GM18502 (cell line): Measurements from ENCODE around the gene LYL1.

Experiments used
- ATAC-seq: cut with Tn5 transposase; IDR thresholded peaks from one replicate; pipeline ENCODE4 v1.9.1; 2021; ENCODE audit warnings: mild to moderate bottlenecking; ENCODE audit not compliant: unreplicated experiment, poor library complexity

Gene LYL1

DNA sequence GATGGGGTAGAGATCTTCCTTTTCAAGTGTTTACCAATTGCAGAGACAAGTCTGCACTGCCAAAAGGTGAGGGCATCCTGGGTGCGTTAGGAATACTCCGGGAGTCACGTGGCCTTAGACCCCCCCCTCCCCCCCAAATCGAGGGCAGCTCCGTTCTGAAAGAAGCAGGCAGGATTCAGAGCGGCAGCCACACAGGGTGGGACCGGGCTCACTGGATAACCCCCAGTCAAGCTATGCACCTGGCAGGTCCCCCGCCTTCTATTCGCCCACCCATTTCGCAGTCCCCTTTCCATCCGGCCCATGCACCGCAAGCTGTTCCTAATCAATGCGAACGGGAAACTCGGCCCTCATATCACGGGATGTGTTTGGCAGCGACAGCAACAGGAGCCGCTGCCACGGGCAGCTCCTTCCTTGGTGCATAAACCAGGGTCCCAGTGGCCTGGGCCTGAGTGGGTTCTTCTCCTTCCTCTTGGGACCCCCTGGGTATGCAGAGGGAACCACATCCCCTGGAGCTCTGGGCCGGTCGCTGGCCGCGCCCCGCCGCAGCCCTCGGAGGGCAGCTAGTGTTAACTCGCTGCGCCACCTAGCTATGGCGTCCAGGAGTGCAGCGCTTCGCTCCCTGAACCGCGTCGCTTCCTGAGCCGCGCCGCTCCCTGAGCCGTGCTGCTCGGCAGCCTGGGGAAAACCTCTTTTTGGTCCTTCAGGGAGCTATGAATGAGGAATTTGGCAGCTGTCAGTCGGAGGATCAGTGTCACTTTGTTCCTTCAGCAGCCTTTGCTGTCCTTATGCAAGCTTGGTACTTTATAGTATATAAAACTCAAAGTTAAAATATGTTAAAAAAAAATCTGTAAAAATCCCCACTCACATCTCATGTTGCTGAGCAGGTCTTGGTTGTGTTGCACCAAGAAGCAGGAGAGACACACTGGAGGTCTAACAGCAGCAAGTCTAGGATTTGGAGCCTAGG is 41.4 kb downstream of the LYL1 start:
- peak; percentile 50 for ATAC-seq

DNA sequence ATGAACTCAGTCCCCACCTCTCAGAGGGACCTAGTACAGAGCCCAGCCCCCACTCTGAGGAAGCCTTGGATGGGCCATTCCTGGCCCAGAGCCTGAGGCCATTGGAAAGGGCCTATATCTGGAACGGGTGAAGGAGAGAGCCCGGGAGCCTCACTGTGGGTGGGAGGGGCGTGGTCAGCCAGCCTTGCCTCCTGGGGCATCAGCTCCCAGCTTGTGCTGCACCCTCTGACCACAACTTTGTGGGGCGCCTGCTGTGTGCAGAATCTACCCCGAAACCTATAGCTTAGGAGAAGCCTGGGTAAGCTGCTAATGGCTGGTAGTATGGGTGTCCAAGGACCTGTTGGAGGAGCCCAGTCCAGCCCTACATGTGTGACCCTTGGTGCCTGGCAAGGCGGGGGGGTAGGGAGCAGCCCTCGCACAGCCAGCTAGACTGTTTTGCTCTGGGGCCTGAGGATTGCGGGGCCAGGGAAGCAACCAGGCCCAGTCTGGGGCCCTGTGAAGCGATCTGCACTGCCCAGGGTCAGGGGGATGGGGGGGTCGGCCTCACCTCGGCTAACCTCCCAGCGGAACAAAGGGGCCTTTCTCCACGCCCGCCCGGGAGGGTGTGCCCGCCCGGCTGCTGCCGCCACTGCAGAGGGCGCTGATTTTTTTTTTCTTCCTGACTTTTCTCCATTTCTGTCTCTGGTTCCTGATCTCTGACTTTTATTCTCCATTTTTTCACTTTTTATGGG is 42.3 kb downstream of the LYL1 start:
- ATAC-seq, result no peak

- no peak for ATAC-seq
Measured at GRCh38 chr19:13058951-13059660, 43.6 kb downstream of the LYL1 start.

DNA sequence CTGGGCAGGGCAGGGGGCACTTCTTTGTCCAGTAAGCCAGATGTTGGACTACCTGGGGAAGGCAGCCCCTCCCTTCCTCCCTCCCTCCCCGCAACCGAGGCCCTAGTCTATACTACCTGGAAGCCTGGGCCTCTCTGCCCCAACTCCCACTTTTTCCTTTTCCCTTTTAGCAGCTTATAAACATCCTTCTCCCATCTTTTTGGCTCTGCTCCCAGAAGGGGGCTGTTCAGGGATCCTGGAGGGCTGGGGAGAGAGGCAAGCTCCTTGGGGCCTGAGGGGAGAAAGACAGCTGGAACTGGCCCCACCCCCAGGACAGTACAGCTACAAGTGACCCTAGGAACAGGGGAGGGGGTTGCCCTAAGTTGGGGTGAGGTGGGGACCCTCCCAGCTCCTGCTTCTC is 44.9 kb downstream of the LYL1 start:
- ATAC-seq, result no peak

GRCh38 chr19:13057147-13057572 is 45.5 kb downstream of the LYL1 start:
- ATAC-seq, result no peak

GRCh38 chr19:13056052-13056660 is 46.5 kb downstream of the LYL1 start:
- no peak for ATAC-seq

DNA sequence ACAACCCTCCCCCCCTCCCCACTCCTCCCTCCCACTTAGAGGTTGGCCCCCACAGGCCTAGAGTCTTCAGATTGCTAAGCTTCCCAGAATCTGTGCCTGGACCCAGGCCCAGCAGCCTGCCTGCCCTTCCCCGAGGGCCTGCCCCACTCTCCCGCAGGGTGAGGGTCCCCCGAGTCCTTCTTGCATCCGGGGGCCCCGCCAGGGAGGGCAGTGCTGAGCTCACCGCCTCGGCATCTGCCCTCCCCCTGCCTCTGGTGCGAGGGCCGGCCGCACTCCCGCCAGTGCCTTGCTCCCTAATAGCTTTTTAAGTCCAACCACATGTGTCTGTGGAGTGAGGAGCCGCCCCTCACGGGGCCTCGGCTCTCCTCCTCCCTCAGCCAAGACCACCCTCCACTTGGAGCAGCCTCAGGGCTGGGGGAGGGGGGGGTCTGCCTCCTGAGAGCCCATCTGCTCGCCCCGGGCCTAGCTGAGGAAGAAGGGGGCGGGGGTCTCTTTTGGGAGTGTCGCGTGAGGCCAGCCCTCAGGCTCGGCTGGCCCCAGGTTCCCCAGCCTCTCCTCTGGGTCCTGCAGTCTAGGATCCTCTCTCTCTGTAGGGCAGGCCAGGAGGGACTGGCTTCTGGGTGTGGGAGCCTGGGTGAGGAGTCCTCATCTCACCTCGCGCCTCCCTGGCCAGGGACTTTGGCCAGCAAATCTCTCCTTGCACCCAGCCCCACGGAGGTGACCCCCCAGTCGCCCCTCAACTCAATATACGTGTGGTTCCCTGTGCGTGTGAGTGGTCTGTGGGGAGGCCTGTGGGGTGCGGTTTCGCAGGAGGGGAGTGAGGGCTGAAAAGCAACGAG is 47.2 kb downstream of the LYL1 start:
- ATAC-seq, result no peak

DNA sequence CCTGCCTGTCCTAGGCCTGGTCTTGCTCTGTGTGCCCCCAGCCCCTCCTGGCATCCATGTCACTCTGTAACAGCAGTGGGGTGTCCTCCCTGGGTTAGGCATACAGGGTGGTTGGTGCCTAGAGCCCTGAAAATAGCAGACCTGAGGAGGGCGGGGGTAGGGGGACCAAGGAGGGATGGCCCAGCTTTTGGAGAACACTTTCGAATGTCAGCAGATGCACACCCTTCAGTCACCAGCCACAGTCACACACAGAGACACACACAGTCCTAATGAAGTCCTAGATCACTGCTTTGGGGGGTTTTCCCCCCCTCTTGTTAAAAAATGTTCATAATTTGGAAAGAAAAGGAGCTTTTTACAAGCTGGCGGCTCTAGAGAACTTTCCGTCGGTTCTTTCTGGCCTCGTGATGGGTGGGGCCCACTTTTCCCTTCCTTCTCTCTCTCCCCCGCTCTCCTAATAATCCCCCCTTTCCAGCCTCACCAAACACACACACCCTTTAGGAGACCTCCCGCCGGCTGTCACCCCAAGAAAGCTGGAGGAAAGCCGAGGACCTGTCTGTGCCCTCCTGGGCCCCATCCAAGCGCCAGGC is 47.9 kb downstream of the LYL1 start:
- ATAC-seq, result no peak

- ATAC-seq, result no peak
Measured at GRCh38 chr19:13053761-13054625, 48.7 kb downstream of the LYL1 start.

GRCh38 chr19:13053238-13053637 is 49.4 kb downstream of the LYL1 start:
- no peak for ATAC-seq

- ATAC-seq, result no peak
Measured at GRCh38 chr19:13052447-13053175, 50.0 kb downstream of the LYL1 start.

GRCh38 chr19:13051557-13052165 is 51.0 kb downstream of the LYL1 start:
- no peak for ATAC-seq

GRCh38 chr19:13050274-13050673 is 52.4 kb downstream of the LYL1 start:
- ATAC-seq, result no peak
